ENCODE results near the gene PINK1.
A peak's percentile ranks its signal among the peaks of the same experiment; 100 is the strongest.

Gene PINK1

GRCh38 chr1:20610970-20611369 is 22.3 kb upstream of the PINK1 start:
- no peak for DNase-seq (ENCODE audit: low spot score)

GRCh38 chr1:20611652-20612051 is 21.6 kb upstream of the PINK1 start:
- no peak for DNase-seq (ENCODE audit: low spot score)

GRCh38 chr1:20612221-20612746 is 21.0 kb upstream of the PINK1 start:
- DNase-seq (ENCODE audit: low spot score), result no peak

DNA sequence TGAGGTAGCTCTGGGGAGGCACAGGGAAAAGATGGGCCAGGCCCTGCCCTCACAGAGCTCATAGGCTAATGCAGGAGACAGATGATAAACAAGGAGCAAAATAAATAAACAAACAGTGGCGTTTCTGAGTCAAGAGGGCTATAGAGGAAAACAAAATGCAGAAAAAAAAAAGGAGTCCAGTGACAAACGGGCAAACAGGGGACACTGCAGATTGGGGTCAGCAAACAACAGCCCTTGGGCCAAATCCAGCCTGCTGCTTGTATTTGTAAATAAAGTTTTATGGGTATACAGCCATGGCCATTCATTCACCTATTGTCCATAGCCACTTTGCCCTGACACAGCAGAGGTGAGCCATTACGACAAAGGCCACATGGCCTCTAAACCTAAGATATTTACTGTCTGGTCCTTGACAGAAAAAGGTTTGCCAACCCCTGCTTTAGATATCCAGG is 19.1 kb upstream of the PINK1 start:
- no peak for DNase-seq (ENCODE audit: low spot score)

- DNase-seq (ENCODE audit: low spot score), result no peak
These were observed 17.1 kb upstream of the PINK1 start for GRCh38 chr1:20615946-20616846.

- DNase-seq (ENCODE audit: low spot score), result no peak
These were observed 16.3 kb upstream of the PINK1 start for GRCh38 chr1:20616847-20617487.

GRCh38 chr1:20618550-20618949 is 14.7 kb upstream of the PINK1 start:
- DNase-seq (ENCODE audit: low spot score), result no peak

DNA sequence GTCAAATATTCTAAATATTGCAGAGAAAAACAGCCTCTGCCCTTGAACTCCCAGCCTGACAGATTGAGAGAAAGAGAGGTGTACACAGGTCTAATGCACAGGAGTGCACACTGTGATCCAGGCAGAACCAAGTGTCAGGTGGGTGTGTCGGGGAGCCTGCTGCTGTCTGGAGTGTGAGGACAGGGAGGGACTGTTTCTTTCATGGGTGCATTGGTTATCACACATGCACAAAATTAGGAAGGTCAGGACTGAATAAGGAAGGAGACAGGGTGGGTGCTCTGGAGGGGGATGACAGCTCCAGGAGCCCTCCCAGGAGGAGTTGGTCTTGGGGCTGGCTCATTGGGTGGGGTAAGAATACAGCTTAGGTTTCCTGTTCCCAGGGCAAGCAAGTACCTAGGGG is 13.3 kb upstream of the PINK1 start:
- DNase-seq (ENCODE audit: low spot score), result no peak

DNA sequence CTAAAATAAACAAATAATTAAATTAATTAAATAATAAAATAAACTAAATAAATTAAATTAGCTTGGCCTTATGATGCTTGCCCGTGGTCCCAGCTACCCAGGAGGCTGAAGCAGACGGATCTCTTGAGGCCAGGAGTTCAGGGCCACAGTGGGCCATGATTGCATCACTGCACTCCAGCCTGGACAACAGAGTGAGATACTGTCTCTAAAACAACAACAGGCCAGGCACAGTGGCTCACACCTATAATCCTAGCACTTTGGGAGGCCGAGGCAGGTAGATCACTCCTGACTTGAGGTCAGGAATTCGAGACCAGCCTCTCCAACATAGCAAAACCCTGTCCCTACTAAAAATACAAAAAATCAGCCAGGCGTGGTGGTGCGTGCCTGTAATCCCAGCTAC is 12.2 kb upstream of the PINK1 start:
- no peak for DNase-seq (ENCODE audit: low spot score)

- DNase-seq (ENCODE audit: low spot score), result no peak
These were observed 8.5 kb upstream of the PINK1 start for GRCh38 chr1:20624709-20625108.

GRCh38 chr1:20625176-20626097 is 7.8 kb upstream of the PINK1 start:
- no peak for DNase-seq (ENCODE audit: low spot score)

DNA sequence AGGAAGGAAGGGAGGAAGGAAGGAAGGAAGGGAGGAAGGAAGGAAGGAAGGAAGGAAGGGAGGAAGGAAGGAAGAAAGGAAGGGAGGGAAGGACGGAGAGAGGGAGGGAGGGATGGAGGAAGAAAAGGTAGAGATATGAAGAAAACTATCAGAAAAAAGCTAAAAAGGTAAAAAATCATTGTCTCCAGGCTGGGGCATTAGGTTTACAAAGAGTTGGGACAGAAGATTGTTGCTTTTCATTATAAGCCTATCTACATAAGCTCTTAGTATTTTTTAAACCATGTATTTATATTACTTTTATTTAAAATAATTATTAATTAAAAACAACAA is 7.2 kb upstream of the PINK1 start:
- no peak for DNase-seq (ENCODE audit: low spot score)

- DNase-seq (ENCODE audit: low spot score), result no peak
These were observed 6.7 kb upstream of the PINK1 start for GRCh38 chr1:20626524-20626923.

GRCh38 chr1:20630729-20631128 is 2.5 kb upstream of the PINK1 start:
- DNase-seq (ENCODE audit: low spot score), result no peak

DNA sequence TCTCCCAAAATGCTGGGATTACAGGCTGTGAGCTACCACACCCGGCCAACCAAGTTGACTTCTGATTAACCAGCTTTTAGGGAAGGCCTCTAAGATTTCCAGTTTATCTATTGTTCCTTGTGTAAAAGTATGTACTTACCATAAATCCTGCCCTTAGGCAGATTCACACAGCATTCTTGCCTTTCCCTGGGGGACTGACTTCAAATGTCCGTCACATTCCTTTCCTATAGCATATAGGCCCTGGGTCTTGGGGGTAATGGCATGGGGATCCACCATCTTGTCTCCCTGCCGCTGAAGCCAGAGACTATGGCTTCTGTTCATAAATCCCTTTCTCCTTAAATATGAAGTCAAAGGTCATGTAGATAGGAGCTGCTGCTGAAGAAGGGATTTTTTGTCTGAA is 872 bp upstream of the PINK1 start:
- DNase-seq (ENCODE audit: low spot score), result no peak

- no peak for DNase-seq (ENCODE audit: low spot score)
These were observed 871 bp downstream of the PINK1 start for GRCh38 chr1:20634065-20634593.

DNA sequence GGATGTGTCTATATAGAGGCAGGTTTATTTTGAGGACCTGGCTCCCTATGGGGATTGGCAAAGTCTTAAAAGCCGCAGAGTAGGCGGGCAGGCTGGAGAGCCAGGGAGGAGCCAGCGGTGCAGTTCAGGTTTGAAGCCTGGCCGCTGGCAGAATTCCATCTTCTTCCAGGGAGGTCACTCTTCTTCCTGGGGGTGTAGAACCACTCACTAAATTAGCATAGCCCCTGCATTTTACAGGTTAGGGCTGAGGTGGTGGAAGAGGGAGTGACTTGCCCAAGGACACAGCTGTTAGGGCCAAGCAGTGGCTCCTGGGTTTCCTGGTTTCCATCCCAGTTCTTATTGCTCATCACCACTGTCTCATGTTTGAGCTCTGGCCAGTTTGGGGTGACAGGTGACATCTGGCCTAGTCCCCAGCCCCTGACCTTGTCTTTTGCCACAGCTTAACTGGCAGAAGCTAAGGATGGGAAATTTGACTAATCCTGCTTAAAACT is 1.4 kb downstream of the PINK1 start:
- DNase-seq (ENCODE audit: low spot score), result no peak

DNA sequence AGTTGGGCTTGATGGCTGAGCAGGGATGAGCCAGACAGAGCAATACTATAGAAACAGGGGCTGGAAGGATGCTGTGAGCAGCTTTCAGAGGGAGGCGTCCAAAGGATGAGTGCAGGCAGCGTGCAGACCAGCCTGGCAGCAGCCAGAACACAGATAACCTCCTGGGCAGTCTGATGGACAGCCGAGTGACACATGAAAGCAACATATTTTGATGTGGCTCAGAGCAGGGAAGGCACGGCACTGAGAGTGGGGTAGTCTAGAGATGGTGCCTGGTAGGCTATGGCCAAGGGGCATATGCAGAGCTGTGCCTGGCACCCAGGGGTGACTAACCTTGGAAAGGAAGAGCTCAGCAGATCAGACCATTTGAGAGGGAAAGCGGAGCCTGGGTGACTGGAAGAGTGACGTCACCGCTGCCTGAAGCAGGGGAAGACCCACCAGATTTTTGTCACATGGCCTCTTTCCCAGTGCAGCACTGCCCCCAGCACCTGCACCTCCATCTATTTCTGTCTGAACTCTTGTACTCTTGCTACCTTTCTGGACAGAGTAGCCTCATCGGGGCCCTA is 3.6 kb downstream of the PINK1 start:
- no peak for DNase-seq (ENCODE audit: low spot score)

DNA sequence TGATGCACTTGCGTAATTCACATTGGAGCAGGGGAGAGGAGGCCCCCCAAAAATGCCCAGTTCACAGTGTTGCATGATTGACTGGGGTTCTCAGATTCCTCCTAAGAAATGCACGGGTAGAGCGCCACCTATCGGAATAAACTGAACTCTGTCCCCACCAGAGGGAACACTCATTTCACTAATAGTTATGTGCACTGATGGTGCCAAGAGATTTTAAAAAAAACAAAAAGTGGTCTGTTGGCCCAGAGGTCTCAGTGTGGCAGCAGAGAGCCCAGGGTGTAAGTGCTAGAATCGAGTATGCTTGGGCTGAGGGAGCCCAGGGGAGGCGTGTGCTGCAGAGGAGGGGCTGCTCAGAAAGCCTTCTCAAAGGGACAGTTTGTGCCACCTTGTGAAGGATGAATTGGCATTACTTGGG is 6.9 kb downstream of the PINK1 start:
- peak; percentile 66 for DNase-seq (ENCODE audit: low spot score)

DNA sequence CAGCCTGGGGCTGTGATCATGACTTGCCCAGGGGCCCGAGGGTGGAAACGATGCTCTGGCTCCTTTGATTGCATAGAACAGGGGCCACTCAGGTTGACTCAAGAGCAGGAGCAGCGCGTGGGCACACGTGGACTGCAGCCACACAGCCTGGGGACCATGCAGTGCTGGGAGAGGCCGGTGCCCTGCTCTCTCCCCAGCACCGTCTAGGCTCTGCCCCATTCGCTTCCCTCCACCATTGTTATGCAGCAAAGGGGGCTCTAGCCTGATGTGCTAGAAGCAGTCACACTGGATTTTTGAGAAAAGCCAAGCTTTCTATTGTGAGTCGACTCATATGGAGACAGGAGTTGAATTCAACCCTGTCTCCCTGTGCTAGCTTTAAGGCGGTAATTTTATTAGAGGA is 8.7 kb downstream of the PINK1 start:
- DNase-seq (ENCODE audit: low spot score), result no peak

DNA sequence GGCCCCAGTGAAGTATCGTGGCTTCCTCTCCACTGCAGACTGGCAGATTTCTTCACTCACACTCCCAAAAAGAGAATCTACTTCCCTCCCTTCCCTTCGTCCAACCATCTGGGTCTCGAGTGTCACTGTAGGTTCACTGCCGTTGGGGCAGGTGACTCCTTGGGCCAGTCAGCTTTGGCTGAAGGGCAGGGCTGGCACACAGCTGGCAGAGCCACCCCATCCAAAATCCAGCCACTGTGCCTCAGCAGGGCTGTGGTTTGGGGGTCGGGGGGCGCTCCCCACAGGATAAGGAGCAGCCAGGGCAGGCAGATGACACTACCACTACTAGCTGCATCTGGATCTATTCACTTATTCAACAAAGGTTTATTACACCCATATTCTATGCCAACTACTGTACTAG is 9.8 kb downstream of the PINK1 start:
- DNase-seq (ENCODE audit: low spot score), result no peak

DNA sequence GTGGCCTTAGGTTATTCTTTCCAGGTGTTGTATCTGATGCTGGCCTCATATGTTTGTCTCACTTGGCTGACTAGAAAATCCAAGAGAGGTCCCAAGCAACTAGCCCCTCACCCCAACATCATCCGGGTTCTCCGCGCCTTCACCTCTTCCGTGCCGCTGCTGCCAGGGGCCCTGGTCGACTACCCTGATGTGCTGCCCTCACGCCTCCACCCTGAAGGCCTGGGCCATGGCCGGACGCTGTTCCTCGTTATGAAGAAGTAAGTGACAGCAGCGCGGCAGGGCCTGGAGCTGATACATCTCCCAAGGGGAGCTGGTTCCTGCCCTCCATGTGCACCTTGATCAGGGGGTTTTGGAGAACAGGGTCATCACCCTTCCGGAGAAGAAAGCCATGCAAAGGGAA is 11.2 kb downstream of the PINK1 start:
- no peak for DNase-seq (ENCODE audit: low spot score)

All from activated CD4-positive, alpha-beta T cell treated with anti-CD3 and anti-CD28 coated beads, Interleukin-2, Interleukin-4, amounts not matched to agents 100 ng/mL and 50 ng/mL, durations not matched to agents 16 hours and 8 hours (primary cell).